COR-L47 (cell line): ENCODE data around the gene COPS9.

Experiments used
- DNase-seq: peaks from one replicate; lab custom pipeline; 2025; lab: John Stamatoyannopoulos, UW

The COPS9 gene

GRCh38 chr2:240134956-240135520, 1.1 kb downstream of the COPS9 start:
- no peak for DNase-seq

GRCh38 chr2:240134466-240134865, 1.6 kb downstream of the COPS9 start:
- no peak for DNase-seq

GRCh38 chr2:240133401-240133800, 2.7 kb downstream of the COPS9 start:
- no peak for DNase-seq

GRCh38 chr2:240132651-240132980, 3.5 kb downstream of the COPS9 start:
- DNase-seq = no peak

- DNase-seq = no peak
These were observed 4.0 kb downstream of the COPS9 start for GRCh38 chr2:240131941-240132650.

- no peak for DNase-seq
These were observed 4.8 kb downstream of the COPS9 start for GRCh38 chr2:240131296-240131695.

GRCh38 chr2:240130393-240131195, 5.5 kb downstream of the COPS9 start:
- no peak for DNase-seq

- no peak for DNase-seq
These were observed 6.2 kb downstream of the COPS9 start for GRCh38 chr2:240129731-240130392.

GRCh38 chr2:240129311-240129710, 6.8 kb downstream of the COPS9 start:
- no peak for DNase-seq

GRCh38 chr2:240128608-240129145, 7.4 kb downstream of the COPS9 start:
- no peak for DNase-seq

GRCh38 chr2:240127911-240128607, 8.0 kb downstream of the COPS9 start:
- DNase-seq = no peak

GRCh38 chr2:240127191-240127750, 8.8 kb downstream of the COPS9 start:
- DNase-seq = no peak

- no peak for DNase-seq
These were observed 9.4 kb downstream of the COPS9 start for GRCh38 chr2:240126731-240127130.

GRCh38 chr2:240125742-240126141, 10.4 kb downstream of the COPS9 start:
- DNase-seq = no peak

- no peak for DNase-seq
These were observed 11.5 kb downstream of the COPS9 start for GRCh38 chr2:240124651-240125030.

- no peak for DNase-seq
These were observed 12.1 kb downstream of the COPS9 start for GRCh38 chr2:240123821-240124650.

- DNase-seq = no peak
These were observed 14.4 kb downstream of the COPS9 start for GRCh38 chr2:240121675-240122074.

GRCh38 chr2:240121190-240121589, 14.9 kb downstream of the COPS9 start:
- no peak for DNase-seq

GRCh38 chr2:240114233-240114632, 21.9 kb downstream of the COPS9 start:
- no peak for DNase-seq

- DNase-seq = no peak
These were observed 23.0 kb downstream of the COPS9 start for GRCh38 chr2:240112914-240113690.
